OCI-LY1 (cell line): ENCODE results near the gene SMIM14.

ENCODE experiments used
- H2AFZ ChIP-seq: fragments of 200-600 bp; sonication (generic), shearing (Covaris generic); 2 replicates; pipeline ENCODE4 v1.6.0; 2014; ENCODE audit warnings: antibody characterized with exemption, mild to moderate bottlenecking, low read length
- H3F3A ChIP-seq: fragments of 200-600 bp; sonication (generic), shearing (Covaris generic); 2 replicates; pipeline ENCODE4 v1.6.0; 2014; ENCODE audit warnings: mild to moderate bottlenecking, antibody characterized with exemption, low read length, moderate library complexity; ENCODE audit not compliant: insufficient read depth
- H3K27ac ChIP-seq: fragments of 200-600 bp; sonication (generic); 2 replicates; pipeline ENCODE4 v1.5.1; 2014; ENCODE audit warnings: low read length, mixed run types, mild to moderate bottlenecking, low read depth; ENCODE audit not compliant: poor library complexity, severe bottlenecking
- H3K27me3 ChIP-seq: fragments of 200-600 bp; sonication (generic); 2 replicates; pipeline ENCODE4 v1.6.0; 2014; ENCODE audit warnings: antibody characterized with exemption, mild to moderate bottlenecking, low read length, moderate library complexity; ENCODE audit not compliant: insufficient read depth
- H3K36me3 ChIP-seq: fragments of 200-600 bp; sonication (generic); 2 replicates; pipeline ENCODE4 v1.6.1; 2014; ENCODE audit warnings: mild to moderate bottlenecking, antibody characterized with exemption, low read length, moderate library complexity, mixed read lengths; ENCODE audit not compliant: insufficient read depth
- H3K4me1 ChIP-seq: fragments of 200-600 bp; sonication (generic); 2 replicates; pipeline ENCODE4 v1.5.1; 2014; ENCODE audit warnings: mild to moderate bottlenecking, low read length, moderate library complexity; ENCODE audit not compliant: insufficient read depth, severe bottlenecking
- H3K4me2 ChIP-seq: fragments of 200-600 bp; sonication (generic), shearing (Covaris generic); 2 replicates; pipeline ENCODE4 v1.6.1; 2014; ENCODE audit warnings: low read length
- H3K4me3 ChIP-seq: fragments of 200-600 bp; sonication (generic); 2 replicates; pipeline ENCODE4 v1.5.1; 2014; ENCODE audit warnings: low read length, low read depth, mild to moderate bottlenecking, mixed read lengths; ENCODE audit not compliant: poor library complexity, severe bottlenecking
- H3K79me2 ChIP-seq: fragments of 200-600 bp; shearing (Covaris generic); 2 replicates; pipeline ENCODE4 v1.6.1; 2016; ENCODE audit warnings: mixed run types, low read length, mixed read lengths; ENCODE audit not compliant: insufficient read depth
- H3K9ac ChIP-seq: fragments of 200-600 bp; sonication (generic), shearing (Covaris generic); 2 replicates; pipeline ENCODE4 v1.6.1; 2014; ENCODE audit warnings: mild to moderate bottlenecking, low read length, mixed read lengths
- H3K9me2 ChIP-seq: fragments of 200-600 bp; sonication (generic), shearing (Covaris generic); 2 replicates; pipeline ENCODE4 v1.6.1; 2014; ENCODE audit warnings: low read depth, mild to moderate bottlenecking, low read length, mixed read lengths
- H3K9me3 ChIP-seq: fragments of 200-600 bp; shearing (Covaris generic); 2 replicates; pipeline ENCODE4 v1.6.1; 2014; ENCODE audit warnings: low read length, mixed read lengths
- H4K20me1 ChIP-seq: fragments of 200-600 bp; sonication (generic), shearing (Covaris generic); 2 replicates; pipeline ENCODE4 v1.6.0; 2016; ENCODE audit warnings: mild to moderate bottlenecking, low read length; ENCODE audit not compliant: insufficient read depth
- CTCF ChIP-seq: fragments of 200-600 bp; sonication (generic), shearing (Covaris generic); IDR thresholded peaks from 2 replicates; pipeline ENCODE4 v1.5.1; 2017; ENCODE audit warnings: mild to moderate bottlenecking, antibody characterized with exemption, low read length, moderate library complexity, mixed read lengths
- EZH2 ChIP-seq: fragments of 200-600 bp; sonication (generic), shearing (Covaris generic); IDR thresholded peaks from 2 replicates; pipeline ENCODE4 v1.8.0; 2017; ENCODE audit warnings: borderline replicate concordance, mixed run types, mild to moderate bottlenecking, antibody characterized with exemption, low read length, moderate library complexity, mixed read lengths

Gene SMIM14

GRCh38 chr4:39527296-39528060, 111.2 kb downstream of the SMIM14 start, which contains the start of gene UGDH:
UGDH (minus strand) TSS chr4:39527439; CDS start chr4:39521512, 5,927 bp downstream.
- peak within 1 kb of the TSS; percentile 97 for H3K4me2 ChIP-seq
- H3K79me2 ChIP-seq = peaks cover 20% of the 10 kb centered on the region
- H3F3A ChIP-seq = no peaks in the 10 kb centered on the region
- H3K9me3 ChIP-seq = no peaks in the 10 kb centered on the region
- H3K4me1 ChIP-seq = peaks cover 26% of the 10 kb centered on the region
- peaks cover 8% of the 10 kb centered on the region; the same call in 1 of the 2 replicates for H3K36me3 ChIP-seq
- H3K9ac ChIP-seq = peak within 1 kb of the TSS; percentile 73
- H3K4me3 ChIP-seq = peak within 1 kb of the TSS; percentile 76
- no peaks in the 10 kb centered on the region for H3K27me3 ChIP-seq
- no peak; the same call in 1 of the 2 replicates for TF ChIP-seq CTCF
- TF ChIP-seq EZH2 = no peak
- H3K27ac ChIP-seq = peak within 1 kb of the TSS; percentile 8
- no peaks in the 10 kb centered on the region for H3K9me2 ChIP-seq
- no peak within 1 kb of the TSS for H2AFZ ChIP-seq
- no peaks in the 10 kb centered on the region for H4K20me1 ChIP-seq

- Histone ChIP-seq H3K9me3 (no peaks in the 10 kb centered on the region), H3K4me3 (peak overlapping the region; percentile 76)
Observed at GRCh38 chr4:39526765-39527295, 111.8 kb downstream of the SMIM14 start.

More at GRCh38 chr4:39526765-39527295, 111.8 kb downstream of the SMIM14 start:
- Histone ChIP-seq H3K27ac (no peak overlapping the region), H3K4me1 (peaks cover 26% of the 10 kb centered on the region), H3K27me3 (no peaks in the 10 kb centered on the region), H4K20me1 (no peaks in the 10 kb centered on the region), H3K36me3 (peaks cover 3% of the 10 kb centered on the region; the same call in 1 of the 2 replicates), H2AFZ (no peak overlapping the region), H3K9ac (peak overlapping the region; percentile 73), H3F3A (no peaks in the 10 kb centered on the region), H3K79me2 (peaks cover 26% of the 10 kb centered on the region), H3K4me2 (peak overlapping the region; percentile 97), H3K9me2 (no peaks in the 10 kb centered on the region)
- TF ChIP-seq EZH2 (no peak), CTCF (no peak)
